IMR-90 (cell line): ENCODE data around the gene TMEM259.

Experiments
- CEBPB ChIP-seq: IDR thresholded peaks from 2 replicates; pipeline ENCODE4 v1.6.1; 2012; ENCODE audit warnings: low read depth, low read length, improper control_type of control experiment
- CHD1 ChIP-seq: IDR thresholded peaks from 2 replicates; pipeline ENCODE4 v1.6.1; 2012; ENCODE audit warnings: low read depth, low read length, improper control_type of control experiment
- FOS ChIP-seq: fragments of 150-350 bp; IDR thresholded peaks from 2 replicates; pipeline ENCODE4 v1.6.1; 2016; ENCODE audit warnings: low read depth, low read length
- MAFK ChIP-seq: IDR thresholded peaks from 2 replicates; pipeline ENCODE4 v1.6.1; 2012; ENCODE audit warnings: low read depth, low read length, improper control_type of control experiment
- MAZ ChIP-seq: IDR thresholded peaks from 2 replicates; pipeline ENCODE4 v1.6.1; 2012; ENCODE audit warnings: low read depth, mild to moderate bottlenecking, low read length, improper control_type of control experiment, moderate library complexity, borderline replicate concordance
- MXI1 ChIP-seq: IDR thresholded peaks from 2 replicates; pipeline ENCODE4 v1.6.1; 2012; ENCODE audit warnings: low read depth, mild to moderate bottlenecking, low read length, moderate library complexity, borderline replicate concordance
- NFE2L2 ChIP-seq: fragments of 150-350 bp; IDR thresholded peaks from 2 replicates; pipeline ENCODE4 v1.6.1; 2016; ENCODE audit warnings: low read depth, mild to moderate bottlenecking, low read length
- POLR2A ChIP-seq: IDR thresholded peaks from 2 replicates; pipeline ENCODE4 v1.6.1; 2012; ENCODE audit warnings: mild to moderate bottlenecking, low read depth, low read length
- RAD21 ChIP-seq: IDR thresholded peaks from 2 replicates; pipeline ENCODE4 v1.6.1; 2012; ENCODE audit warnings: low read length, improper control_type of control experiment
- SMC3 ChIP-seq: fragments of 150-350 bp; IDR thresholded peaks from 2 replicates; pipeline ENCODE4 v1.6.1; 2016; ENCODE audit warnings: low read depth, mild to moderate bottlenecking, antibody characterized with exemption, low read length, moderate library complexity
- USF2 ChIP-seq: fragments of 150-350 bp; IDR thresholded peaks from 2 replicates; pipeline ENCODE4 v1.6.1; 2017; ENCODE audit warnings: mild to moderate bottlenecking, antibody characterized with exemption, low read length, low read depth
- TF ChIP-seq, protein P1 (sequence below): conservative IDR thresholded peaks from 2 replicates; pipeline ENCODE4 v1.5.1; 2012; ENCODE audit warnings: mild to moderate bottlenecking, low read depth, low read length, improper control_type of control experiment
- TF ChIP-seq, protein P2 (sequence below): fragments of 150-350 bp; IDR thresholded peaks from 2 replicates; pipeline ENCODE4 v1.6.1; 2016; ENCODE audit warnings: low read depth, mild to moderate bottlenecking, low read length, moderate library complexity, borderline replicate concordance

- TF ChIP-seq, protein P1, sequence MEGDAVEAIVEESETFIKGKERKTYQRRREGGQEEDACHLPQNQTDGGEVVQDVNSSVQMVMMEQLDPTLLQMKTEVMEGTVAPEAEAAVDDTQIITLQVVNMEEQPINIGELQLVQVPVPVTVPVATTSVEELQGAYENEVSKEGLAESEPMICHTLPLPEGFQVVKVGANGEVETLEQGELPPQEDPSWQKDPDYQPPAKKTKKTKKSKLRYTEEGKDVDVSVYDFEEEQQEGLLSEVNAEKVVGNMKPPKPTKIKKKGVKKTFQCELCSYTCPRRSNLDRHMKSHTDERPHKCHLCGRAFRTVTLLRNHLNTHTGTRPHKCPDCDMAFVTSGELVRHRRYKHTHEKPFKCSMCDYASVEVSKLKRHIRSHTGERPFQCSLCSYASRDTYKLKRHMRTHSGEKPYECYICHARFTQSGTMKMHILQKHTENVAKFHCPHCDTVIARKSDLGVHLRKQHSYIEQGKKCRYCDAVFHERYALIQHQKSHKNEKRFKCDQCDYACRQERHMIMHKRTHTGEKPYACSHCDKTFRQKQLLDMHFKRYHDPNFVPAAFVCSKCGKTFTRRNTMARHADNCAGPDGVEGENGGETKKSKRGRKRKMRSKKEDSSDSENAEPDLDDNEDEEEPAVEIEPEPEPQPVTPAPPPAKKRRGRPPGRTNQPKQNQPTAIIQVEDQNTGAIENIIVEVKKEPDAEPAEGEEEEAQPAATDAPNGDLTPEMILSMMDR = no peak
- TF ChIP-seq POLR2A = no peak
- TF ChIP-seq USF2 = no peak
- TF ChIP-seq, protein P2, sequence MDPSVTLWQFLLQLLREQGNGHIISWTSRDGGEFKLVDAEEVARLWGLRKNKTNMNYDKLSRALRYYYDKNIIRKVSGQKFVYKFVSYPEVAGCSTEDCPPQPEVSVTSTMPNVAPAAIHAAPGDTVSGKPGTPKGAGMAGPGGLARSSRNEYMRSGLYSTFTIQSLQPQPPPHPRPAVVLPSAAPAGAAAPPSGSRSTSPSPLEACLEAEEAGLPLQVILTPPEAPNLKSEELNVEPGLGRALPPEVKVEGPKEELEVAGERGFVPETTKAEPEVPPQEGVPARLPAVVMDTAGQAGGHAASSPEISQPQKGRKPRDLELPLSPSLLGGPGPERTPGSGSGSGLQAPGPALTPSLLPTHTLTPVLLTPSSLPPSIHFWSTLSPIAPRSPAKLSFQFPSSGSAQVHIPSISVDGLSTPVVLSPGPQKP = no peak
- TF ChIP-seq RAD21 = no peak
- no peak for TF ChIP-seq MAZ
- no peak for TF ChIP-seq FOS
- no peak for TF ChIP-seq MAFK
- no peak for TF ChIP-seq MXI1
- no peak for TF ChIP-seq CEBPB
- no peak for TF ChIP-seq CHD1
- no peak for TF ChIP-seq NFE2L2
- TF ChIP-seq SMC3 = no peak
Measured at GRCh38 chr19:1017115-1017905, 3.6 kb downstream of the TMEM259 start.
